NT2/D1 (cell line): Measurements from ENCODE around the gene AGTR1.

Experiments
- SUZ12 ChIP-seq: IDR thresholded peaks from 2 replicates; pipeline ENCODE4 v1.6.1; 2011; ENCODE audit not compliant: insufficient read length, insufficient read depth; ENCODE audit errors: extremely low read depth
- YY1 ChIP-seq: IDR thresholded peaks from 2 replicates; pipeline ENCODE4 v1.6.1; 2011; ENCODE audit not compliant: insufficient read length, insufficient read depth

- no peak for TF ChIP-seq SUZ12
- TF ChIP-seq YY1, result no peak
Measured at GRCh38 chr3:148709560-148710253, 12.0 kb downstream of the AGTR1 start.
